Loucy (cell line): ENCODE results near the gene AQP7.
"Not testable (repeated sequence)": the region's sequence is repeated elsewhere in the genome, so short reads cannot be mapped to it uniquely, and the experiment has no call there.

Experiments
- CTCF ChIP-seq: fragments of 200-600 bp; sonication (generic); conservative IDR thresholded peaks from 2 replicates; pipeline ENCODE4 v1.5.1; 2014; ENCODE audit warnings: mild to moderate bottlenecking, antibody characterized with exemption, low read length
- EZH2phosphoT487 ChIP-seq: fragments of 200-600 bp; IDR thresholded peaks from 2 replicates; pipeline ENCODE4 v1.6.1; 2018; ENCODE audit warnings: antibody characterized with exemption, mild to moderate bottlenecking, moderate library complexity, borderline replicate concordance

DNA sequence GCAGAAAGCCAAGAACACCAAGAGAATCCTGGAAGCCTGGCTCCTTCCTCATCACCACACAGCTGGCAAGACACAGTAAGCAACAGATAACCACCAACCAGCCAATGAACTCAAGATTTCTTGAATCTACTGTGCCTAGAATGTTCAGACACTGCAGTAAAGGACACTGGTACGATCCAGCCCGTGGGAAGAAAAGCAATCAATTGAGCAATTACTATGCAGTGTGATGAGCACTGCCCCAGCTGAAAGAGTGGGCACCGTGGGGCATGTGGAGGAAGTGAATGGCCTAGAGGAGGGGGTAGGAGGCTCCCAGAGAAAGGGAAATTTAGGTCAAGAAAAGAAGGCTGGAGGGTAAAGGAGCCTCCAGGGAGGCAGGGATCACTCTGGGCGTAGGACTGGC lies 4.6 kb downstream of the AQP7 start:
- TF ChIP-seq CTCF, EZH2phosphoT487: not testable (repeated sequence)
